GM19240 (cell line): ENCODE results near the gene GALNT9.

Source experiments
- DNase-seq: peaks from one replicate; pipeline ENCODE4 v3.0.0; 2011; ENCODE audit warnings: low spot score; ENCODE audit not compliant: insufficient read length

Gene GALNT9

GRCh38 chr12:132217800-132218526 lies 111.4 kb downstream of the GALNT9 start:
- no peak for DNase-seq

GRCh38 chr12:132217371-132217770 lies 112.0 kb downstream of the GALNT9 start:
- no peak for DNase-seq

GRCh38 chr12:132216354-132216987 lies 112.9 kb downstream of the GALNT9 start:
- no peak for DNase-seq

GRCh38 chr12:132215299-132215989 lies 113.9 kb downstream of the GALNT9 start:
- DNase-seq: no peak

- DNase-seq: no peak
Measured at GRCh38 chr12:132214891-132215290, 114.5 kb downstream of the GALNT9 start.

- no peak for DNase-seq
Measured at GRCh38 chr12:132214161-132214476, 115.3 kb downstream of the GALNT9 start.

- no peak for DNase-seq
Measured at GRCh38 chr12:132213359-132214160, 115.8 kb downstream of the GALNT9 start.

GRCh38 chr12:132211816-132212215 lies 117.6 kb downstream of the GALNT9 start:
- no peak for DNase-seq

GRCh38 chr12:132211326-132211725 lies 118.1 kb downstream of the GALNT9 start:
- DNase-seq: no peak

GRCh38 chr12:132210223-132211055 lies 119.0 kb downstream of the GALNT9 start:
- no peak for DNase-seq

- no peak for DNase-seq
Measured at GRCh38 chr12:132209619-132210222, 119.7 kb downstream of the GALNT9 start.

GRCh38 chr12:132208153-132208823 lies 121.1 kb downstream of the GALNT9 start:
- no peak for DNase-seq

GRCh38 chr12:132207083-132207775 lies 122.2 kb downstream of the GALNT9 start:
- DNase-seq: no peak

GRCh38 chr12:132206046-132206434 lies 123.3 kb downstream of the GALNT9 start:
- no peak for DNase-seq

- no peak for DNase-seq
Measured at GRCh38 chr12:132205271-132206045, 123.9 kb downstream of the GALNT9 start.

- no peak for DNase-seq
Measured at GRCh38 chr12:132204793-132205270, 124.6 kb downstream of the GALNT9 start.

- no peak for DNase-seq
Measured at GRCh38 chr12:132204063-132204792, 125.2 kb downstream of the GALNT9 start.
